Neuronal stem cell (in vitro differentiated cells): Measurements from ENCODE around the gene FAM72C.
"Not testable (repeated sequence)": the region's sequence is repeated elsewhere in the genome, so short reads cannot be mapped to it uniquely, and the experiment has no call there.

ENCODE experiments used
- DNase-seq: peaks from one replicate; pipeline ENCODE4 v3.0.0-alpha.2; 2013; ENCODE audit warnings: low spot score
- H2AFZ ChIP-seq: one replicate; pipeline ENCODE4 v1.6.1; 2013; ENCODE audit warnings: mild to moderate bottlenecking, low read length, inconsistent platforms
- H2AK5ac ChIP-seq: 2 replicates; pipeline ENCODE4 v1.6.1; 2013; ENCODE audit warnings: low read depth, mild to moderate bottlenecking, inconsistent platforms, low read length, moderate library complexity, mixed read lengths
- H2BK120ac ChIP-seq: 2 replicates; pipeline ENCODE4 v1.6.1; 2013; ENCODE audit warnings: low read depth, mild to moderate bottlenecking, inconsistent platforms, low read length, moderate library complexity, mixed read lengths
- H2BK12ac ChIP-seq: one replicate; pipeline ENCODE4 v1.6.1; 2013; ENCODE audit warnings: low read length, inconsistent platforms
- H2BK15ac ChIP-seq: 2 replicates; pipeline ENCODE4 v1.6.1; 2013; ENCODE audit warnings: mild to moderate bottlenecking, low read length, inconsistent platforms, mixed read lengths
- H2BK5ac ChIP-seq: one replicate; pipeline ENCODE4 v1.6.1; 2013; ENCODE audit warnings: inconsistent platforms, mild to moderate bottlenecking, low read length, moderate library complexity
- H3K14ac ChIP-seq: one replicate; pipeline ENCODE4 v1.6.1; 2013; ENCODE audit warnings: low read length, inconsistent platforms
- H3K18ac ChIP-seq: 2 replicates; pipeline ENCODE4 v1.6.1; 2013; ENCODE audit warnings: low read length, inconsistent platforms
- H3K23ac ChIP-seq: 2 replicates; pipeline ENCODE4 v1.6.1; 2013; ENCODE audit warnings: low read depth, mild to moderate bottlenecking, mixed read lengths, low read length, inconsistent platforms; ENCODE audit not compliant: poor library complexity
- H3K27ac ChIP-seq: replicated peaks from 3 replicates; pipeline ENCODE4 v1.5.1; 2013; ENCODE audit warnings: low read length, inconsistent platforms
- H3K27me3 ChIP-seq, 3 experiments: 2 replicates each; pipeline ENCODE4 v1.6.1; 2013; ENCODE audit warnings: low read length in 3 of 3, mild to moderate bottlenecking in 2 of 3, inconsistent platforms in 1 of 3, low read depth in 1 of 3, mixed read lengths in 1 of 3, moderate library complexity in 1 of 3; ENCODE audit not compliant: control insufficient read depth in 3 of 3, insufficient read depth in 3 of 3
- H3K36me3 ChIP-seq, 2 donors: replicated peaks in 1 of 2; 2 replicates each; pipeline ENCODE4 v1.6.1; 2013; ENCODE audit warnings: low read length in 2 of 2; ENCODE audit not compliant: control insufficient read depth in 2 of 2, insufficient read depth in 2 of 2
- H3K4ac ChIP-seq: 2 replicates; pipeline ENCODE4 v1.6.1; 2013; ENCODE audit warnings: inconsistent platforms, mild to moderate bottlenecking, low read length, moderate library complexity
- H3K4me1 ChIP-seq, 2 donors: 1 replicate in 1 of 2; 2 replicates in 1 of 2; pipeline ENCODE4 v1.6.1; 2013; ENCODE audit warnings: low read length in 2 of 2, low read depth in 1 of 2; ENCODE audit not compliant: control insufficient read depth in 2 of 2, insufficient read depth in 1 of 2
- H3K4me2 ChIP-seq: one replicate; pipeline ENCODE4 v1.6.1; 2013; ENCODE audit warnings: mild to moderate bottlenecking, low read length, inconsistent platforms; ENCODE audit not compliant: insufficient read depth, poor library complexity, severe bottlenecking
- H3K4me3 ChIP-seq, 2 donors: 2 replicates each; pipeline ENCODE4 v1.5.1; 2013; ENCODE audit warnings: low read length in 2 of 2, mild to moderate bottlenecking in 2 of 2, inconsistent platforms in 1 of 2, moderate library complexity in 1 of 2
- H3K79me1 ChIP-seq: one replicate; pipeline ENCODE4 v1.6.1; 2013; ENCODE audit warnings: low read depth, mild to moderate bottlenecking, inconsistent platforms, low read length, moderate library complexity
- H3K9ac ChIP-seq: one replicate; pipeline ENCODE4 v1.6.1; 2013; ENCODE audit warnings: mild to moderate bottlenecking, low read depth, low read length, inconsistent platforms; ENCODE audit not compliant: poor library complexity
- H3K9me3 ChIP-seq, 2 donors: replicated peaks in 1 of 2; 2 replicates each; pipeline versions ENCODE3 to v1.6.1; 2013; ENCODE audit warnings: low read length in 2 of 2, mild to moderate bottlenecking in 2 of 2, inconsistent platforms in 1 of 2, low read depth in 1 of 2, mixed read lengths in 1 of 2, moderate library complexity in 1 of 2; ENCODE audit not compliant: control insufficient read depth in 2 of 2, insufficient read depth in 1 of 2
- H4K8ac ChIP-seq: one replicate; pipeline ENCODE4 v1.6.1; 2013; ENCODE audit warnings: low read depth, mild to moderate bottlenecking, inconsistent platforms, low read length, moderate library complexity
- H4K91ac ChIP-seq: one replicate; pipeline ENCODE4 v1.6.1; 2013; ENCODE audit warnings: low read length, low read depth, mild to moderate bottlenecking, inconsistent platforms; ENCODE audit not compliant: poor library complexity
- WGBS, 2 donors: extraction: QIAGEN DNeasy Blood & Tissue Kit; methylation state at CpG; one replicate each; pipeline ENCODE4 v1.1.7; 2013; ENCODE audit warnings: missing lambda C conversion rate in 2 of 2, mixed read lengths in 1 of 2; ENCODE audit not compliant: insufficient read length in 2 of 2, insufficient replicate concordance in 1 of 2; ENCODE audit errors: extremely low coverage in 2 of 2; 5-methylcytosine and 5-hydroxymethylcytosine counted together

FAM72C gene

DNA sequence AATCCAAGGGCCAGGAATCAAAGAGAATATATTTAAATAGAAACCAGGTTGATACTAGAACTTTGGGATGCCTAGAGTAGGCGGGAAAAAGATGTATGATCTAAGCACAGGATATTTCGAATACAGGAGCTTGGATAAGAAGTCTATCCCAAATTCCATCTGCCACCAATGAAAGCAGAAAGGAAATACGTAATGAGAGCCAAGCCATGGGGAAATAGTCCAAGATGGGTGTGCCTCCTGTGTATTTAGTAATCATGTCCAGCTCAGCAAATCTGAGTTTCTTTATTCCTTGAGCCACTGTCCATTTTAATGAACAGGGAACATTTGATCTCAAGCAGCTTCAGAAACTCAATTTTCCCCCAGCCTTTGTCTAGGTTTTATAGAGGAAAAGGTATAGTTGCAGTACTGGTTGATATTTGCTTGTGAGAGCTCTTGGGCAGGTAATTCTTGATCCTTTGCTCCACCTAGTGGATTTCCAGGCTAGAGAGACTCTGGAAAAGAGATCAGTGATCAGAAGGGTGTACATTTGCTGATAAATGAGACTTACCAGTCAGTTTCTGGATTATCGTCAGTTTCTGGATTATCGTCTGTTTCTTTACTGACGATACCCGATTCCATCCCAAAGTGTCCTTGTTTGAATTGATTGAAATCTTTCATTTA is 28.3 kb downstream of the FAM72C start:
- not testable (repeated sequence) for H3K79me1 ChIP-seq, DNase-seq, H4K8ac ChIP-seq, H3K4me3 ChIP-seq, H2AK5ac ChIP-seq, H3K23ac ChIP-seq, H3K4ac ChIP-seq, H3K36me3 ChIP-seq, H2BK5ac ChIP-seq, H3K9ac ChIP-seq, H2AFZ ChIP-seq, H2BK120ac ChIP-seq, H3K27me3 ChIP-seq, H3K14ac ChIP-seq, H4K91ac ChIP-seq, H3K18ac ChIP-seq, H3K9me3 ChIP-seq, H3K4me1 ChIP-seq, H2BK12ac ChIP-seq, H3K27ac ChIP-seq, H2BK15ac ChIP-seq, H3K4me2 ChIP-seq
- WGBS, 2 donors: no CpG with 5 or more reads among the region's 7 CpGs

DNA sequence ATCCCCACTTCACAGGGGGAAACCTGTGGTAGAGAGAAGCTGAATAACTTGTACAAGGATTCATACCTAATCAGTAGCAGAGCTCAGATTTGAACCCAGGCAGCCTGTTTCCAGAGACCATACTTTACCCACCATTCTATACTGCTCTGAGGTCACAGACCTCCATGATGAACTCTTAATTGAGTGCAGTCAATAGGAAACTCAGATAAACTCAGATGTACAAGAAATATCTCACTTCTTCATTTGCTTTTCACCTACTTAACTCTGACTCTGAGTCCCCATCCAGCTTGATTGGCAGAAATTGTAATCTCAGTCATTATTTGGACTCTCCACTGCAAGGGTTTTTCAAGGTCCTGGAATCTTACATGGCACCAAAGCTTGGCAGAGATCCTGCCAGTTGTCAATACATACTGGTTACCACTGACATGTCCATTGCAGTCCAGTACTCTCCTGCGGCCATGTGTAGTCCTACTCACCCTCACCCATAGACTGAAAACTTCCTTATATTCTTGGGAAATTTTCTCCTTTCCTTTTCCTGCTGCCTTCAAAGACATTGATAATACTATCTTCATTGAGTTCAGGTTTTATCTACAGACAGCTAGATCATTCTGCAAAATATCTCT is 29.4 kb downstream of the FAM72C start:
- not testable (repeated sequence) for H3K4me1 ChIP-seq, H2BK5ac ChIP-seq
- no CpG with 5 or more reads among the region's 1 CpG for WGBS, 2 donors

GRCh38 chr1:143939666-143940065 is 32.1 kb downstream of the FAM72C start:
- not testable (repeated sequence) for H2AFZ ChIP-seq, H3K27me3 ChIP-seq, H3K36me3 ChIP-seq, H3K27ac ChIP-seq, H2BK12ac ChIP-seq, H2BK15ac ChIP-seq, H4K91ac ChIP-seq, H3K23ac ChIP-seq, H3K9me3 ChIP-seq, H3K79me1 ChIP-seq, H3K4me1 ChIP-seq, H3K18ac ChIP-seq, H4K8ac ChIP-seq, H3K4ac ChIP-seq, H3K4me2 ChIP-seq, DNase-seq, H3K9ac ChIP-seq, H2AK5ac ChIP-seq, H2BK120ac ChIP-seq, H2BK5ac ChIP-seq, H3K4me3 ChIP-seq, H3K14ac ChIP-seq
- no CpG with 5 or more reads among the region's 2 CpGs for WGBS, 2 donors

More for the DNA sequence above, 29.4 kb downstream of the FAM72C start:
- not testable (repeated sequence) for H4K8ac ChIP-seq, H2BK15ac ChIP-seq, H3K18ac ChIP-seq, H3K9me3 ChIP-seq, H3K9ac ChIP-seq, DNase-seq, H3K4me2 ChIP-seq, H3K79me1 ChIP-seq, H3K14ac ChIP-seq, H2BK120ac ChIP-seq, H3K36me3 ChIP-seq, H3K4me3 ChIP-seq, H2BK12ac ChIP-seq, H2AK5ac ChIP-seq, H3K23ac ChIP-seq, H3K27me3 ChIP-seq, H3K27ac ChIP-seq, H2AFZ ChIP-seq, H4K91ac ChIP-seq, H3K4ac ChIP-seq

DNA sequence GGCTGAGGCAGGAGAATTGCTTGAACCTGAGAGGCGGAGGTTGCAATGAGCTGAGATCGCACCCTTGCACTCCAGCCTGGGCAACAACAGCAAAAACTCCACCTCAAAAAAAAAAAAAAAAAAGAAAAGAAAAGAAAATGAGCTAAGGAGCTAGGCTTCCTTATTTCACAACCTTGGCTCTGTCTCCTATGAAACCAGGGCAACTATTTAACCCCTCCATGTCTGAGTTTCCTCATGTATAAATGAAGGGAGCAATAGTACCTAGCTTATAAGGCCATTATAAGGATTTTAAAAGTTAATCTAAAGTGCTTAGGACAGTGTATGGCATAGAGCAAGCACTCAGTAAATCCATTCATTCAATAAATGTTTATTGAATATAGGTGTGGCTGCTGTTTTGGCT is 32.9 kb downstream of the FAM72C start:
- H2BK15ac ChIP-seq, H3K79me1 ChIP-seq, DNase-seq, H3K27me3 ChIP-seq, H3K9ac ChIP-seq, H4K8ac ChIP-seq, H3K4ac ChIP-seq, H3K4me3 ChIP-seq, H4K91ac ChIP-seq, H3K9me3 ChIP-seq, H3K36me3 ChIP-seq, H3K4me2 ChIP-seq, H3K18ac ChIP-seq, H2AK5ac ChIP-seq, H2BK12ac ChIP-seq, H3K4me1 ChIP-seq, H2BK120ac ChIP-seq, H2AFZ ChIP-seq, H3K23ac ChIP-seq, H3K27ac ChIP-seq, H3K14ac ChIP-seq, H2BK5ac ChIP-seq: not testable (repeated sequence)
- WGBS, 2 donors: no CpG with 5 or more reads among the region's 2 CpGs
